OCI-LY1 (cell line): ENCODE measurements around the gene PKIB.

Experiments
- H2AFZ ChIP-seq: fragments of 200-600 bp; sonication (generic), shearing (Covaris generic); 2 replicates; pipeline ENCODE4 v1.6.0; 2014; ENCODE audit warnings: antibody characterized with exemption, mild to moderate bottlenecking, low read length
- H3F3A ChIP-seq: fragments of 200-600 bp; sonication (generic), shearing (Covaris generic); 2 replicates; pipeline ENCODE4 v1.6.0; 2014; ENCODE audit warnings: mild to moderate bottlenecking, antibody characterized with exemption, low read length, moderate library complexity; ENCODE audit not compliant: insufficient read depth
- H3K27ac ChIP-seq: fragments of 200-600 bp; sonication (generic); 2 replicates; pipeline ENCODE4 v1.5.1; 2014; ENCODE audit warnings: low read length, mixed run types, mild to moderate bottlenecking, low read depth; ENCODE audit not compliant: poor library complexity, severe bottlenecking
- H3K27me3 ChIP-seq: fragments of 200-600 bp; sonication (generic); 2 replicates; pipeline ENCODE4 v1.6.0; 2014; ENCODE audit warnings: antibody characterized with exemption, mild to moderate bottlenecking, low read length, moderate library complexity; ENCODE audit not compliant: insufficient read depth
- H3K36me3 ChIP-seq: fragments of 200-600 bp; sonication (generic); 2 replicates; pipeline ENCODE4 v1.6.1; 2014; ENCODE audit warnings: mild to moderate bottlenecking, antibody characterized with exemption, low read length, moderate library complexity, mixed read lengths; ENCODE audit not compliant: insufficient read depth
- H3K4me1 ChIP-seq: fragments of 200-600 bp; sonication (generic); 2 replicates; pipeline ENCODE4 v1.5.1; 2014; ENCODE audit warnings: mild to moderate bottlenecking, low read length, moderate library complexity; ENCODE audit not compliant: insufficient read depth, severe bottlenecking
- H3K4me2 ChIP-seq: fragments of 200-600 bp; sonication (generic), shearing (Covaris generic); 2 replicates; pipeline ENCODE4 v1.6.1; 2014; ENCODE audit warnings: low read length
- H3K4me3 ChIP-seq: fragments of 200-600 bp; sonication (generic); 2 replicates; pipeline ENCODE4 v1.5.1; 2014; ENCODE audit warnings: low read length, low read depth, mild to moderate bottlenecking, mixed read lengths; ENCODE audit not compliant: poor library complexity, severe bottlenecking
- H3K79me2 ChIP-seq: fragments of 200-600 bp; shearing (Covaris generic); 2 replicates; pipeline ENCODE4 v1.6.1; 2016; ENCODE audit warnings: mixed run types, low read length, mixed read lengths; ENCODE audit not compliant: insufficient read depth
- H3K9ac ChIP-seq: fragments of 200-600 bp; sonication (generic), shearing (Covaris generic); 2 replicates; pipeline ENCODE4 v1.6.1; 2014; ENCODE audit warnings: mild to moderate bottlenecking, low read length, mixed read lengths
- H3K9me2 ChIP-seq: fragments of 200-600 bp; sonication (generic), shearing (Covaris generic); 2 replicates; pipeline ENCODE4 v1.6.1; 2014; ENCODE audit warnings: low read depth, mild to moderate bottlenecking, low read length, mixed read lengths
- H3K9me3 ChIP-seq: fragments of 200-600 bp; shearing (Covaris generic); 2 replicates; pipeline ENCODE4 v1.6.1; 2014; ENCODE audit warnings: low read length, mixed read lengths
- H4K20me1 ChIP-seq: fragments of 200-600 bp; sonication (generic), shearing (Covaris generic); 2 replicates; pipeline ENCODE4 v1.6.0; 2016; ENCODE audit warnings: mild to moderate bottlenecking, low read length; ENCODE audit not compliant: insufficient read depth
- EZH2 ChIP-seq: fragments of 200-600 bp; sonication (generic), shearing (Covaris generic); IDR thresholded peaks from 2 replicates; pipeline ENCODE4 v1.8.0; 2017; ENCODE audit warnings: borderline replicate concordance, mixed run types, mild to moderate bottlenecking, antibody characterized with exemption, low read length, moderate library complexity, mixed read lengths
- TF ChIP-seq, protein P1 (sequence below): fragments of 200-600 bp; sonication (generic), shearing (Covaris generic); IDR thresholded peaks from 2 replicates; pipeline ENCODE4 v1.5.1; 2017; ENCODE audit warnings: mild to moderate bottlenecking, antibody characterized with exemption, low read length, moderate library complexity, mixed read lengths

Gene PKIB

DNA sequence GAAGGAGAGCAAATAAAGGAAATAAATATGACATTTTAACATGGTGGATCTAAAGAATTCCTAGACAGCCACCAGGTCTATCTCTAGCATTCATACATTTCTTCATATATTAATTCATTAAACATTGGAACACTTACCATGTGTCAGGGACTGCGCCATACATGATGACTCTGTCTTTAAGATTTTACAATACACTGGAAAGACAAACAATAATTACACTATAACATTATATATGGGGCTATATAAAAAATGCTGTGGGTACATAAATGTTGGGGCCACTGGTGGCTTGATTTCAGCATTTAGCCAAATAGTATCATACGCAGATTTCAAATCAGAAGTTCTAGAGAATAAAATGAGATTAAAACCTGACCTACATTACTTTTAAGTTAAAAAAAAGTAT lies 33.3 kb upstream of the PKIB start:
- H2AFZ ChIP-seq, result no peak overlapping the region
- H3K79me2 ChIP-seq, result no peaks in the 10 kb centered on the region
- H3K9me3 ChIP-seq, result no peaks in the 10 kb centered on the region
- TF ChIP-seq, protein P1, sequence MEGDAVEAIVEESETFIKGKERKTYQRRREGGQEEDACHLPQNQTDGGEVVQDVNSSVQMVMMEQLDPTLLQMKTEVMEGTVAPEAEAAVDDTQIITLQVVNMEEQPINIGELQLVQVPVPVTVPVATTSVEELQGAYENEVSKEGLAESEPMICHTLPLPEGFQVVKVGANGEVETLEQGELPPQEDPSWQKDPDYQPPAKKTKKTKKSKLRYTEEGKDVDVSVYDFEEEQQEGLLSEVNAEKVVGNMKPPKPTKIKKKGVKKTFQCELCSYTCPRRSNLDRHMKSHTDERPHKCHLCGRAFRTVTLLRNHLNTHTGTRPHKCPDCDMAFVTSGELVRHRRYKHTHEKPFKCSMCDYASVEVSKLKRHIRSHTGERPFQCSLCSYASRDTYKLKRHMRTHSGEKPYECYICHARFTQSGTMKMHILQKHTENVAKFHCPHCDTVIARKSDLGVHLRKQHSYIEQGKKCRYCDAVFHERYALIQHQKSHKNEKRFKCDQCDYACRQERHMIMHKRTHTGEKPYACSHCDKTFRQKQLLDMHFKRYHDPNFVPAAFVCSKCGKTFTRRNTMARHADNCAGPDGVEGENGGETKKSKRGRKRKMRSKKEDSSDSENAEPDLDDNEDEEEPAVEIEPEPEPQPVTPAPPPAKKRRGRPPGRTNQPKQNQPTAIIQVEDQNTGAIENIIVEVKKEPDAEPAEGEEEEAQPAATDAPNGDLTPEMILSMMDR, result no peak
- no peak for TF ChIP-seq EZH2
- H3K27me3 ChIP-seq, result no peaks in the 10 kb centered on the region
- H3K27ac ChIP-seq, result no peak overlapping the region
- H3K9me2 ChIP-seq, result no peaks in the 10 kb centered on the region
- H3F3A ChIP-seq, result no peaks in the 10 kb centered on the region
- H3K4me1 ChIP-seq, result no peaks in the 10 kb centered on the region
- H4K20me1 ChIP-seq, result no peaks in the 10 kb centered on the region
- no peak overlapping the region for H3K4me3 ChIP-seq
- no peak overlapping the region for H3K4me2 ChIP-seq
- no peaks in the 10 kb centered on the region for H3K36me3 ChIP-seq
- no peak overlapping the region for H3K9ac ChIP-seq

DNA sequence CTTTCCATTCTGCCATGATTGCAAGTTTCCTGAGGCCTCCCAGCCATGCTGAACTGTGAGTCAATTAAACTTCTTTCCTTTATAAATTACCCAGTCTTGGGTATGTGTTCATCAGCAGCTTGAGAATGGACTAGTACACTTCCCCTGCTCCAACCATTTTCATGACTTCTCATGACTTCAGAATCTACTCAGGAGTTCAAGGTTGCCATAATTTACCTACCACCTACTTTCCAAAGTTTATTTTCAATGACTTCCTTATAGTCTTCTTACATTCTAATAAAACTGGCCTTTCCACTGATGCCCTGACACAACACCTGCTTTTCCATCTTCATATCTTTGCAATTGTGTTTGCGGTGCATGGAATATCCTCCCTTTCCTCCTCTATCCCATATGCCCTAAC lies 31.2 kb upstream of the PKIB start:
- no peaks in the 10 kb centered on the region for H4K20me1 ChIP-seq
- no peaks in the 10 kb centered on the region for H3K4me1 ChIP-seq
- no peak overlapping the region for H3K4me2 ChIP-seq
- H3K36me3 ChIP-seq, result no peaks in the 10 kb centered on the region
- no peak overlapping the region for H2AFZ ChIP-seq
- no peak overlapping the region for H3K4me3 ChIP-seq
- no peaks in the 10 kb centered on the region for H3K9me3 ChIP-seq
- no peak overlapping the region for H3K27ac ChIP-seq
- TF ChIP-seq, protein P1, result no peak
- no peak for TF ChIP-seq EZH2
- no peaks in the 10 kb centered on the region for H3K27me3 ChIP-seq
- H3K79me2 ChIP-seq, result no peaks in the 10 kb centered on the region
- no peak overlapping the region for H3K9ac ChIP-seq
- no peaks in the 10 kb centered on the region for H3K9me2 ChIP-seq
- H3F3A ChIP-seq, result no peaks in the 10 kb centered on the region

DNA sequence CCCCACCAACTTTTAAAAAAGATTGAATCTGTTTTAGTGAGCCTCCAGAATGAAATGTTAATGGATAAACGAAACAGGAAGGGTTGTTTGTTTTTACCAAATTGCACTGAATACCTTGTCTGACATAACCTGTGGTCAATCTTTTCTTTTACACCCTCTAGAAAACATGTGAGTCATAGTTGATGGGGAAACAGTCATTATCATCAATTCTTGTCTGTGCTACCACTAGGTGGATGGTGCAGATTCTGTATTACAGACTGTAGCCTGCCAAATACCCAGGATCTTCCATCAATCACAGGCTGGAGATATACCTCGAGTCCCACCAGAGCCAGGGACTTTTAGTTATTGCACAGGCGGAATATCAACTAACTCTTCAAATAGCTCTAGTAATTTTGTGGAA lies 29.5 kb upstream of the PKIB start:
- Histone ChIP-seq H3K4me1 (no peaks in the 10 kb centered on the region), H3K4me3 (no peak overlapping the region), H3K27me3 (no peaks in the 10 kb centered on the region), H3K9me2 (no peaks in the 10 kb centered on the region), H3K79me2 (no peaks in the 10 kb centered on the region), H3K9me3 (no peaks in the 10 kb centered on the region), H3F3A (no peaks in the 10 kb centered on the region), H4K20me1 (no peaks in the 10 kb centered on the region), H3K27ac (no peak overlapping the region), H3K9ac (no peak overlapping the region), H3K36me3 (no peaks in the 10 kb centered on the region), H2AFZ (no peak overlapping the region), H3K4me2 (no peak overlapping the region)
- TF ChIP-seq EZH2, result no peak
- TF ChIP-seq, protein P1, result no peak
